IPS DF 6.9 (cell line): ENCODE results near the gene CLIC5.

Experiments
- DNase-seq: peaks from one replicate; pipeline ENCODE4 v3.0.0-alpha.2; 2013; ENCODE audit warnings: low read depth, low spot score
- H3K27ac ChIP-seq: one replicate; pipeline ENCODE4 v1.5.1; 2013; ENCODE audit warnings: low read length, control low read depth
- H3K27me3 ChIP-seq: 2 replicates; pipeline ENCODE4 v1.6.1; 2013; ENCODE audit warnings: mild to moderate bottlenecking, low read length; ENCODE audit not compliant: control insufficient read depth, insufficient read depth
- H3K36me3 ChIP-seq: 2 replicates; pipeline ENCODE4 v1.6.1; 2013; ENCODE audit warnings: low read length; ENCODE audit not compliant: control insufficient read depth, insufficient read depth
- H3K4me1 ChIP-seq: 2 replicates; pipeline ENCODE4 v1.6.1; 2013; ENCODE audit warnings: low read length; ENCODE audit not compliant: control insufficient read depth, insufficient read depth
- H3K4me3 ChIP-seq: 2 replicates; pipeline ENCODE4 v1.5.1; 2013; ENCODE audit warnings: mild to moderate bottlenecking, low read length
- H3K9me3 ChIP-seq: 2 replicates; pipeline ENCODE4 v1.6.1; 2013; ENCODE audit warnings: low read length, inconsistent platforms; ENCODE audit not compliant: control insufficient read depth, insufficient read depth
- WGBS: extraction: QIAGEN DNeasy Blood & Tissue Kit; methylation state at CpG from one replicate; pipeline ENCODE4 v1.1.7; 2013; ENCODE audit warnings: mixed read lengths, missing lambda C conversion rate; ENCODE audit not compliant: insufficient read length, insufficient coverage; 5-methylcytosine and 5-hydroxymethylcytosine counted together

Gene CLIC5

GRCh38 chr6:45982280-45983036, 33.2 kb downstream of the CLIC5 start:
- no peak for DNase-seq
- H3K27me3 ChIP-seq = no peaks in the 10 kb centered on the region
- WGBS = no CpG with 5 or more reads among the region's 9 CpGs
- H3K4me1 ChIP-seq = no peaks in the 10 kb centered on the region
- H3K36me3 ChIP-seq = no peaks in the 10 kb centered on the region
- no peaks in the 10 kb centered on the region for H3K9me3 ChIP-seq
- no peak overlapping the region for H3K4me3 ChIP-seq
- H3K27ac ChIP-seq = no peak overlapping the region

GRCh38 chr6:45981046-45981445, 34.6 kb downstream of the CLIC5 start:
- no peaks in the 10 kb centered on the region for H3K36me3 ChIP-seq
- no peaks in the 10 kb centered on the region for H3K9me3 ChIP-seq
- WGBS = no CpG with 5 or more reads among the region's 3 CpGs
- no peaks in the 10 kb centered on the region for H3K4me1 ChIP-seq
- no peak overlapping the region for H3K4me3 ChIP-seq
- H3K27ac ChIP-seq = no peak overlapping the region
- no peaks in the 10 kb centered on the region for H3K27me3 ChIP-seq
- no peak for DNase-seq

- Histone ChIP-seq H3K36me3 (no peaks in the 10 kb centered on the region), H3K4me3 (no peak overlapping the region), H3K4me1 (no peaks in the 10 kb centered on the region), H3K27me3 (no peaks in the 10 kb centered on the region), H3K9me3 (no peaks in the 10 kb centered on the region), H3K27ac (no peak overlapping the region)
- no peak for DNase-seq
- no CpG with 5 or more reads among the region's 2 CpGs for WGBS
These were observed 36.3 kb downstream of the CLIC5 start for GRCh38 chr6:45979311-45979710.

- Histone ChIP-seq H3K27ac (no peak overlapping the region), H3K9me3 (no peaks in the 10 kb centered on the region), H3K4me3 (no peak overlapping the region), H3K4me1 (no peaks in the 10 kb centered on the region), H3K36me3 (no peaks in the 10 kb centered on the region), H3K27me3 (no peaks in the 10 kb centered on the region)
- DNase-seq = no peak
These were observed 41.1 kb downstream of the CLIC5 start for GRCh38 chr6:45974596-45974995.

GRCh38 chr6:45972795-45973503, 42.7 kb downstream of the CLIC5 start:
- H3K4me3 ChIP-seq = no peak overlapping the region
- no peaks in the 10 kb centered on the region for H3K9me3 ChIP-seq
- H3K27me3 ChIP-seq = no peaks in the 10 kb centered on the region
- H3K4me1 ChIP-seq = no peaks in the 10 kb centered on the region
- no peaks in the 10 kb centered on the region for H3K36me3 ChIP-seq
- WGBS = no CpG with 5 or more reads among the region's 4 CpGs
- no peak overlapping the region for H3K27ac ChIP-seq
- no peak for DNase-seq

- DNase-seq = no peak
- Histone ChIP-seq H3K4me1 (no peaks in the 10 kb centered on the region), H3K4me3 (no peak overlapping the region), H3K9me3 (no peaks in the 10 kb centered on the region; the same call in 1 of the 2 replicates), H3K27me3 (no peaks in the 10 kb centered on the region), H3K36me3 (no peaks in the 10 kb centered on the region), H3K27ac (no peak overlapping the region)
- no CpG with 5 or more reads among the region's 6 CpGs for WGBS
These were observed 44.4 kb downstream of the CLIC5 start for GRCh38 chr6:45971287-45971686.

GRCh38 chr6:45970326-45970725, 45.3 kb downstream of the CLIC5 start:
- no CpG with 5 or more reads among the region's 2 CpGs for WGBS
- Histone ChIP-seq H3K4me3 (no peak overlapping the region), H3K4me1 (no peaks in the 10 kb centered on the region), H3K27me3 (no peaks in the 10 kb centered on the region), H3K36me3 (no peaks in the 10 kb centered on the region), H3K9me3 (no peaks in the 10 kb centered on the region; the same call in 1 of the 2 replicates), H3K27ac (no peak overlapping the region)
- no peak for DNase-seq

GRCh38 chr6:45969883-45970282, 45.8 kb downstream of the CLIC5 start:
- no peaks in the 10 kb centered on the region for H3K4me1 ChIP-seq
- H3K27me3 ChIP-seq = no peaks in the 10 kb centered on the region
- DNase-seq = no peak
- no peak overlapping the region for H3K4me3 ChIP-seq
- H3K27ac ChIP-seq = no peak overlapping the region
- no peaks in the 10 kb centered on the region for H3K36me3 ChIP-seq
- H3K9me3 ChIP-seq = no peaks in the 10 kb centered on the region; the same call in 1 of the 2 replicates
- no CpG with 5 or more reads among the region's 2 CpGs for WGBS

GRCh38 chr6:45969026-45969425, 46.6 kb downstream of the CLIC5 start:
- no peaks in the 10 kb centered on the region; the same call in 1 of the 2 replicates for H3K9me3 ChIP-seq
- no peak overlapping the region for H3K4me3 ChIP-seq
- no peaks in the 10 kb centered on the region for H3K27me3 ChIP-seq
- no peaks in the 10 kb centered on the region for H3K4me1 ChIP-seq
- H3K36me3 ChIP-seq = no peaks in the 10 kb centered on the region
- no peak for DNase-seq
- no peak overlapping the region for H3K27ac ChIP-seq
- WGBS = no CpG with 5 or more reads among the region's 2 CpGs

- no peak overlapping the region for H3K27ac ChIP-seq
- no peaks in the 10 kb centered on the region; the same call in none of the 2 replicates for H3K9me3 ChIP-seq
- WGBS = no CpG with 5 or more reads among the region's 1 CpG
- no peak overlapping the region for H3K4me3 ChIP-seq
- no peaks in the 10 kb centered on the region for H3K36me3 ChIP-seq
- no peaks in the 10 kb centered on the region for H3K27me3 ChIP-seq
- DNase-seq = no peak
- H3K4me1 ChIP-seq = no peaks in the 10 kb centered on the region
These were observed 48.3 kb downstream of the CLIC5 start for GRCh38 chr6:45967363-45967762.
